GM12865 (cell line): ENCODE data around the gene CDH13.

Source experiments
- DNase-seq: peaks from one replicate; pipeline ENCODE4 v3.0.0; 2010; ENCODE audit warnings: low read depth
- H3K4me3 ChIP-seq: 2 replicates; pipeline ENCODE4 v1.5.1; 2011; ENCODE audit warnings: mild to moderate bottlenecking, low read depth, low read length, control low read depth
- TF ChIP-seq, protein P1 (sequence below): IDR thresholded peaks from 2 replicates; pipeline ENCODE4 v1.5.1; 2011; ENCODE audit warnings: low read length, control low read depth, low read depth, inconsistent platforms; ENCODE audit not compliant: insufficient read depth; ENCODE audit errors: missing control alignments

CDH13 gene

DNA sequence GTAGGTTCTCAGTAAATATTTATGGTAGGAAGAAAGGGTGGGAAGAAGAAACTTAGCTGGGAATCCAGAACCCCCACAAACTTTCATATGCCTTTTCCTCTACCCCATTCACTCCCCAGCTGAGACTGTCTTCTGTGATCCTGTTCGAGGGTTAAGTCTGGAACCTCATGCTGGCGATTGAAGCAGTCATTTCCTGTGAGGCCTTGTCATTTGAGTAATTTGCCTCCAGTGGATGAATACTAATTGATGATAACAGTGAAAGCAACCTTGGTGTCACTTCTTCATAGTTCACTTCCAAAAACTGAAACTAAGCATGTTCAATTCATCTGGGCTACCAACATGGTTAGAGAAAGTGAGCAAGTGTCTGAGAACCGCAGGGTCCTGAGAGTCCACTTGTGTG is 401.2 kb downstream of the CDH13 start:
- DNase-seq, result no peak
- TF ChIP-seq, protein P1, sequence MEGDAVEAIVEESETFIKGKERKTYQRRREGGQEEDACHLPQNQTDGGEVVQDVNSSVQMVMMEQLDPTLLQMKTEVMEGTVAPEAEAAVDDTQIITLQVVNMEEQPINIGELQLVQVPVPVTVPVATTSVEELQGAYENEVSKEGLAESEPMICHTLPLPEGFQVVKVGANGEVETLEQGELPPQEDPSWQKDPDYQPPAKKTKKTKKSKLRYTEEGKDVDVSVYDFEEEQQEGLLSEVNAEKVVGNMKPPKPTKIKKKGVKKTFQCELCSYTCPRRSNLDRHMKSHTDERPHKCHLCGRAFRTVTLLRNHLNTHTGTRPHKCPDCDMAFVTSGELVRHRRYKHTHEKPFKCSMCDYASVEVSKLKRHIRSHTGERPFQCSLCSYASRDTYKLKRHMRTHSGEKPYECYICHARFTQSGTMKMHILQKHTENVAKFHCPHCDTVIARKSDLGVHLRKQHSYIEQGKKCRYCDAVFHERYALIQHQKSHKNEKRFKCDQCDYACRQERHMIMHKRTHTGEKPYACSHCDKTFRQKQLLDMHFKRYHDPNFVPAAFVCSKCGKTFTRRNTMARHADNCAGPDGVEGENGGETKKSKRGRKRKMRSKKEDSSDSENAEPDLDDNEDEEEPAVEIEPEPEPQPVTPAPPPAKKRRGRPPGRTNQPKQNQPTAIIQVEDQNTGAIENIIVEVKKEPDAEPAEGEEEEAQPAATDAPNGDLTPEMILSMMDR, result no peak
- H3K4me3 ChIP-seq, result no peak overlapping the region

DNA sequence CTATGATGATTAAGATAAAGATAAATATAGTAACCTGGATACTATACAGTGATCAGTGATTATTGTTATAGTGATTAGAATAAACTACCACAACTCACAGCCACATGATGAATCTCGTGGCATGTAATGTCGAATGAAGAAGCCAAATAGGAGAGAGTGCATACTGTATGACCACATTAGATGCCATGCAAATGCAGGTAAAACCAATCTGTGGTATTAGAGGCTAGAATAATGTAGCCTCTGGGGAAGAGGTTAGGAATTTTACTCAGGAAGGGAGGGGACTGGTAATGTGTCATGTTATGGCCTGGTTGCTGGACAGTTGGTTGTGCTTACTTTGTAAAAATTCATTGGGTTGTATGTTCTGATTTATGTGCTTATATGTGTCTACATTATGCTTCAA is 402.7 kb downstream of the CDH13 start:
- no peak for DNase-seq
- TF ChIP-seq, protein P1, result no peak
- no peak overlapping the region for H3K4me3 ChIP-seq

DNA sequence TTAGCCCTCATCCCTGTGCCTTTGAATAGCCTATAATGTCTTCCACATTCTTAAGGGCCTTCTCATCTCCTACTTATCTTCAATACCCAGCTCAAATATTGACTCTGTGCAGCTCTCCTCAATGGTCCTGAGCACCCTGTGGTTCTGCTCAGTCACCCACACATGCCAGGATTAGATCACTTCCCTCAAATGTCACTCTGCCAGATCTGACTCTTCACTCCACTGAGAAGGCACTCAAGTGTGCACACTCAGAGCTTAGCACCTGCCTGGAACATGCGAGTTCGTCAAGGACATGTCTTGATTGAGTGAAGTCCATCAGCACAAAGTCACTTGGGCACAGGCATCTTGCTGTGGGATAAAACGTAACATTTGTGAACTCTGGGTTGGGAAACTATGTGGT is 404.8 kb downstream of the CDH13 start:
- TF ChIP-seq, protein P1, result no peak
- H3K4me3 ChIP-seq, result no peak overlapping the region
- DNase-seq, result no peak

DNA sequence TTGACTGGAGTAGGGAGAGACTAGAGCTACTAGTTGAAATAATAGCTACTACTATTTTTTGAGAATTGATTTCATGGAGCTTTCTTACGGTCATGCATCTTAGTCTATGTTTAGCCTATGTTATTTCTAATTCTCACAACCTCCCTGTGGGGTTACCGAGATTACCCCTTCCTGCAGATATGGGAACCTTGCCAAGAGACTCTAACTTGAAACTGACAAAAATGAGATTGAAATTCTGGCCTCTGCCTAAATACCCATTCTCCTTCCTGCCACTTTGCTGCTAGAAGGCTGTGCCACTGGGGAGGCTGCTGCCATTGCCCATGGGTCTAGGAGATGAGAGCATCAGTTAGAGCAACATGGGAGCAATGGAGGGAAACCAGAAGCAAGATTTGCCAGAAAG is 410.3 kb downstream of the CDH13 start:
- no peak for DNase-seq
- no peak overlapping the region for H3K4me3 ChIP-seq
- TF ChIP-seq, protein P1, result no peak

DNA sequence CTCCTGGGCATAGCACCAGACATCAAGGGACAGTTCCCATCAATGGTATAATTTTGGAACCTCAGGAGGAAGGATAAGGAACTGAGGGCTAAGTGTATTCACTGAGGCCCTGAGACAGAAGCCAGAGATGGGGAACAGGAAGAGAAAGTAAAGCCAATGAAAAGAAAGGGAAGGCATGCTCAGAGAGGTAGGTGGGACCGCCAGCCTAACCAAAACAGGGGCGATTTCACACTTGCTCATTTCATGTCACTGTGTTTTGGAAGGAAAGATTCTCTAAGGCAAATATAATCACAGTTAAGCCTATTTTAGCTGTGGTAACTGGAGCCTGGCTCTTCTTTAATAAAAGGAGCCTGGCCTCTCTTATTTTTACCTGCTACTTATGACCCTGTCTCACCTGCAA is 411.1 kb downstream of the CDH13 start:
- TF ChIP-seq, protein P1, result no peak
- H3K4me3 ChIP-seq, result no peak overlapping the region
- DNase-seq, result no peak

DNA sequence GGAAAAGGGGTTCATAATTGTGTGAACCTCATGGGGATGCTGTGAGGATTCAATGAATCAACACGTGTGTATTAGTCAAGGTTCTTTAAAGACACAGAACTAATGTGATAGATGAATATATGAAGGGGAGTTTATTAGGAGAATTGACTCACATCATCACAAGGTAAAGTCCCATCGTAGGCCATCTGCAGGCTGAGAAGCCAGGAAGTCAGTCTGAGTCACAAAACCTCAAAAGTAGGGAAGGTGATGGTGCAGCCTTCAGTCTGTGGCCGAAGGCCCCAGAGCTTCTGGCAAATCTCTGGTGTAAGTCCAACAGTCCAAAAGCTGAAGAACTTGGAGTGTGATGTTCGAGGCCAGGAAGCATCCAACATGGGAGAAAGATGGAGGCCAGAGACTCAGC is 413.4 kb downstream of the CDH13 start:
- no peak overlapping the region for H3K4me3 ChIP-seq
- TF ChIP-seq, protein P1, result no peak
- DNase-seq, result peak; percentile 1

DNA sequence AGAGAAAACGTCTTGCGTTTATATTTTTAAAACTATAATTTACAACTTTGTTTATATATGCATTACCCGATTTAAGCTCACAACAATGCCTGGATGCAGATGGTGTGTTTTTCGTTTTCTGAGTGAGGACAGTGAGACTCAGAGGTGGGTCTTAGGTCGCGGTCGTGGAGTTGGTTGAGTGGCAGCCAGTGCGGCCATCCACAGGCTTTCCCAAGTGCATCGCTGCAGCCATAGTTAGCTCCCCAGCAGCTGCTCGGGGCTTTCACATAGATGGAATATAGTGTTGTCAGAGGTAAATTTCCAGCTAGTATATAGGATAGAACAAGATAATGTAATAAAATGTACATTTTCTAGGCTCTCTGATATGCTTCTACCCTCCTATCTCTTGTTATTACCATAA is 417.8 kb downstream of the CDH13 start:
- no peak for DNase-seq
- TF ChIP-seq, protein P1, result no peak
- H3K4me3 ChIP-seq, result no peak overlapping the region
